Panc1 (cell line): Measurements from ENCODE around the gene CACNA1B.

ENCODE experiments used
- POLR2AphosphoS5 ChIP-seq: IDR thresholded peaks from 2 replicates; pipeline ENCODE4 v1.6.1; 2012; ENCODE audit warnings: mild to moderate bottlenecking, low read depth, low read length, moderate library complexity
- SIN3A ChIP-seq: IDR thresholded peaks from 2 replicates; pipeline ENCODE4 v1.6.1; 2012; ENCODE audit warnings: low read depth, mild to moderate bottlenecking, low read length, moderate library complexity, borderline replicate concordance; ENCODE audit not compliant: insufficient read depth
- TCF7L2 ChIP-seq: IDR thresholded peaks from 2 replicates; pipeline ENCODE4 v1.6.1; 2011; ENCODE audit warnings: mild to moderate bottlenecking, low read depth, low read length, inconsistent platforms
- TF ChIP-seq, protein P1 (sequence below): fragments of 450-650 bp; IDR thresholded peaks from 2 replicates; pipeline ENCODE4 v1.5.1; 2017; ENCODE audit warnings: mild to moderate bottlenecking
- TF ChIP-seq, protein P2 (sequence below), 2 experiments: IDR thresholded peaks; 2 replicates each; pipeline ENCODE4 v1.6.1; 2011 to 2012; ENCODE audit warnings: low read depth in 2 of 2, control low read depth in 1 of 2, low read length in 1 of 2, mild to moderate bottlenecking in 1 of 2, moderate library complexity in 1 of 2; ENCODE audit not compliant: insufficient read depth in 1 of 2

DNA sequence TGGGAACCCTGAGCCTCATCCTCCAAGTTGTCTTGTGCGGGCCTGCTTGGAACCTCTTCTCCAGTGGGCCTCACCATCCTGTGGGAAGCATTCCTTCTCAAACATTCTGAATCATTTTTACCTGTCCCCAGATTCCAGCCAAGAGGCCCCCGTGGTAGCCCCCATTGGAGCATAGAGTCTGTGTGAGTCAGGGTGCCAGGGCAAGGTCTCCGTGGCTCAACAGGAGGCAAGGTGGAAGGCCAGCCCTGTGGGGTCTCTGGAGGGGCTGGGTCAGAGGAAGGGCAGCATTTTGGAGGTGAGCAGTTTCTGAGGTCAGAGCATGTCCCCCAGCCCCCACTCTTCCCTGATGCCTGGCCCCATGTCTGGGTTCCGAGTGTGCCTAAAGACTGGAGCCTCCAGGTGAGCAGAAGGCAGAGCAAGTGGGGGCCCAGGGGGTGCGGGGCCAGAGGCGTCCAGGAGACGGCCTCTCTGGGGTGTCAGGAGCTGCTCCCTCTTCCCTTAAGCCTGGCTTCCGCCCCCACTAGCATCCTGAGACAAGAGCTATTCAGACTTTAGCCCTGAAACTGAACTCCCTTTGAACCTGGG lies 2.1 kb downstream of the CACNA1B start:
- TF ChIP-seq SIN3A (no peak), POLR2AphosphoS5 (no peak), TCF7L2 (no peak)
- TF ChIP-seq, protein P1, sequence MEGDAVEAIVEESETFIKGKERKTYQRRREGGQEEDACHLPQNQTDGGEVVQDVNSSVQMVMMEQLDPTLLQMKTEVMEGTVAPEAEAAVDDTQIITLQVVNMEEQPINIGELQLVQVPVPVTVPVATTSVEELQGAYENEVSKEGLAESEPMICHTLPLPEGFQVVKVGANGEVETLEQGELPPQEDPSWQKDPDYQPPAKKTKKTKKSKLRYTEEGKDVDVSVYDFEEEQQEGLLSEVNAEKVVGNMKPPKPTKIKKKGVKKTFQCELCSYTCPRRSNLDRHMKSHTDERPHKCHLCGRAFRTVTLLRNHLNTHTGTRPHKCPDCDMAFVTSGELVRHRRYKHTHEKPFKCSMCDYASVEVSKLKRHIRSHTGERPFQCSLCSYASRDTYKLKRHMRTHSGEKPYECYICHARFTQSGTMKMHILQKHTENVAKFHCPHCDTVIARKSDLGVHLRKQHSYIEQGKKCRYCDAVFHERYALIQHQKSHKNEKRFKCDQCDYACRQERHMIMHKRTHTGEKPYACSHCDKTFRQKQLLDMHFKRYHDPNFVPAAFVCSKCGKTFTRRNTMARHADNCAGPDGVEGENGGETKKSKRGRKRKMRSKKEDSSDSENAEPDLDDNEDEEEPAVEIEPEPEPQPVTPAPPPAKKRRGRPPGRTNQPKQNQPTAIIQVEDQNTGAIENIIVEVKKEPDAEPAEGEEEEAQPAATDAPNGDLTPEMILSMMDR = no peak
- TF ChIP-seq, protein P2, sequence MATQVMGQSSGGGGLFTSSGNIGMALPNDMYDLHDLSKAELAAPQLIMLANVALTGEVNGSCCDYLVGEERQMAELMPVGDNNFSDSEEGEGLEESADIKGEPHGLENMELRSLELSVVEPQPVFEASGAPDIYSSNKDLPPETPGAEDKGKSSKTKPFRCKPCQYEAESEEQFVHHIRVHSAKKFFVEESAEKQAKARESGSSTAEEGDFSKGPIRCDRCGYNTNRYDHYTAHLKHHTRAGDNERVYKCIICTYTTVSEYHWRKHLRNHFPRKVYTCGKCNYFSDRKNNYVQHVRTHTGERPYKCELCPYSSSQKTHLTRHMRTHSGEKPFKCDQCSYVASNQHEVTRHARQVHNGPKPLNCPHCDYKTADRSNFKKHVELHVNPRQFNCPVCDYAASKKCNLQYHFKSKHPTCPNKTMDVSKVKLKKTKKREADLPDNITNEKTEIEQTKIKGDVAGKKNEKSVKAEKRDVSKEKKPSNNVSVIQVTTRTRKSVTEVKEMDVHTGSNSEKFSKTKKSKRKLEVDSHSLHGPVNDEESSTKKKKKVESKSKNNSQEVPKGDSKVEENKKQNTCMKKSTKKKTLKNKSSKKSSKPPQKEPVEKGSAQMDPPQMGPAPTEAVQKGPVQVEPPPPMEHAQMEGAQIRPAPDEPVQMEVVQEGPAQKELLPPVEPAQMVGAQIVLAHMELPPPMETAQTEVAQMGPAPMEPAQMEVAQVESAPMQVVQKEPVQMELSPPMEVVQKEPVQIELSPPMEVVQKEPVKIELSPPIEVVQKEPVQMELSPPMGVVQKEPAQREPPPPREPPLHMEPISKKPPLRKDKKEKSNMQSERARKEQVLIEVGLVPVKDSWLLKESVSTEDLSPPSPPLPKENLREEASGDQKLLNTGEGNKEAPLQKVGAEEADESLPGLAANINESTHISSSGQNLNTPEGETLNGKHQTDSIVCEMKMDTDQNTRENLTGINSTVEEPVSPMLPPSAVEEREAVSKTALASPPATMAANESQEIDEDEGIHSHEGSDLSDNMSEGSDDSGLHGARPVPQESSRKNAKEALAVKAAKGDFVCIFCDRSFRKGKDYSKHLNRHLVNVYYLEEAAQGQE (IDR thresholded peaks at IDR 0.05; ENCODE audit: insufficient read depth in 1 of 2, low read depth in 2 of 2, low read length in 1 of 2) = no peak
